Mucosa of stomach (tissue), 1 donor: ENCODE measurements around the gene ACHE.

Experiments
- H3K27me3 ChIP-seq: one replicate; pipeline ENCODE4 v1.7.0; 2013; ENCODE audit warnings: mild to moderate bottlenecking, low read length; ENCODE audit not compliant: control insufficient read depth, insufficient read depth
- H3K36me3 ChIP-seq: one replicate; pipeline ENCODE4 v1.7.0; 2013; ENCODE audit warnings: low read length; ENCODE audit not compliant: control insufficient read depth, insufficient read depth
- H3K4me1 ChIP-seq: one replicate; pipeline ENCODE4 v1.7.0; 2013; ENCODE audit warnings: mild to moderate bottlenecking, low read length; ENCODE audit not compliant: control insufficient read depth, insufficient read depth
- H3K4me3 ChIP-seq: one replicate; pipeline ENCODE4 v1.7.0; 2013; ENCODE audit warnings: low read length
- H3K9ac ChIP-seq: one replicate; pipeline ENCODE4 v1.7.0; 2013; ENCODE audit warnings: mild to moderate bottlenecking, low read length, moderate library complexity
- H3K9me3 ChIP-seq: one replicate; pipeline ENCODE4 v1.7.0; 2013; ENCODE audit warnings: mild to moderate bottlenecking, low read length, moderate library complexity; ENCODE audit not compliant: control insufficient read depth
- donor health status: Pancreatic carcinoma.

The ACHE gene

DNA sequence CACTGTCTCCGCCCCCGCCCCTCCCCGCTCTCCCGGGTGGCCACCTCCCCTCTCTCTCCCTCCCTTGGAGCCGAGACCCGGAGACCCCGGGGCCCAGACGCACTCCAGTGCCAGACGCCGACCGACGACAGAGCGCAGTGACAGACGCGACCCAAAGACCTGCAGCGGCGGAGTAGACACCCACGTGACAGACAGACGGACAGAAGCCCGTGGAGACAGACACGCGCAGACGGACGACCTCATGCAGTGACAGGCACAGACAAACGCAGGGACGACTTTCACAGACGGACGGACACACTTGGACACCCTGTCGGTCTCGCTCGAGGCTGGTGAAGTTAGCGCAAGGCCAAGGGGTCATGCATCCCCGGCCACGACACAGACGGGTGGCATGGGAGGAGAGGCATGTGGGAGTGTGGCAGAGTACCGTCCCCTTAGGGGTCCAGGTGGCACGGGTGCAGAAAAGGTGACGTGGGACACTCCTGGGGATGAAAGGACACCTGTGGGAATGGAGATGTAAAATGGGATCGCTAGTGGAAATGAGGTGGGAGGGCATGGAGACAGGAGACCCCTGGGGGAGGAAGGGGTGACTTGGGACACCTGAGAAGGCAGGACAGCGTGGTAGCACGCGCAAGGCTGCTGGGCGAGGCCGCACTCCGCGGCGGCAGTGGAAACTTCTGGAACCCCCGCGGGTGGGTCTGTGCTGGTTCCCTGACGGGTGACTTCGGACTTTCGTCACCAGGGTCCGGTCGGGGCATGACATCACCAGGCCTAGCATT, 456 bp upstream of the ACHE start:
- no peaks in the 10 kb centered on the region for H3K9me3 ChIP-seq
- H3K4me1 ChIP-seq: peaks cover 33% of the 10 kb centered on the region
- peak overlapping the region; percentile 2 for H3K9ac ChIP-seq
- H3K27me3 ChIP-seq: peaks cover 26% of the 10 kb centered on the region
- peak overlapping the region; percentile 15 for H3K4me3 ChIP-seq
- H3K36me3 ChIP-seq: no peaks in the 10 kb centered on the region

DNA sequence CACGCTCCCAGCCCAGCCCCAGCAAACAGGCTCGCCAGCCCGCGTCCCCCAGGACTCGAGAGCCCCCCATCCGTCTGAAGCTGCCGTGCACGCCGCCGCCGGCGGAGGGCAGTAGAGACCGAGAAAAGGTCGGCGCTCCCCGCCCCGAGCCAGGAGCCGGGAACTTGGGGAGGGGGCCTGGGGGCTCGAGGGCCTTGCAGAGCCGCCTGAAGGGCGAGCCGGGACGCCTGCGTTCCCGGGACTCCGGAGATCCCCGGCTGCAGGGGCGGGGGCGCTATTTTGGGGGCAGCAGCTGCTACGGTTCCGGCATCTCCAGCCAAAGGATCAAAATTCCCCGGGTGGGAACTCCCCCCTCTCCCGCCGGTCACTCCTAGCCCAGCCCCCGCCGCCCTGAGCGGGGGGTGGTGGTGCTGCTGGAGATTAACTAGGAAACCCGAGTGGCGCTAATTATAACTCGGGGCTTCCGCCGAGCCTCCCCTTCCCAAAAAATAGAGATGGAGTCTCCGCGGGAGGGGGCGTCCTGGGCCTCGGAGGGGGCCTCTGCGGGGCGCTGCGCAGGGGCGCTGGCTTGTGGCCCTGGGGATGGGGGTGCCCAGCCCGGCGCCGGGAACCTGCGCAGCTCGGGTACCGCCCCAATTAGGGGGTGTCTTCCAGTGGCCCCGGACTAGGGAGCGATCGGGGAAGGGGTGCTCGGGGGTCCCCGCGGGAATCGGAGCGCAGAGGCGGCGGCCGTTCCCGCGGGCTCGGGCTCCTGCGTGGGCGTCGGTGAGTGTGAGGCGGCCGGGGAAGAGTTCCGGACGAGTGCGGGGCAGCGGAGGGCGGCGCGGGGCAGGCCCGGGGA, 608 bp downstream of the ACHE start:
- H3K9me3 ChIP-seq: no peaks in the 10 kb centered on the region
- no peaks in the 10 kb centered on the region for H3K36me3 ChIP-seq
- peak overlapping the region; percentile 41 for H3K9ac ChIP-seq
- no peak overlapping the region for H3K4me3 ChIP-seq
- H3K4me1 ChIP-seq: peaks cover 36% of the 10 kb centered on the region
- H3K27me3 ChIP-seq: peaks cover 26% of the 10 kb centered on the region

DNA sequence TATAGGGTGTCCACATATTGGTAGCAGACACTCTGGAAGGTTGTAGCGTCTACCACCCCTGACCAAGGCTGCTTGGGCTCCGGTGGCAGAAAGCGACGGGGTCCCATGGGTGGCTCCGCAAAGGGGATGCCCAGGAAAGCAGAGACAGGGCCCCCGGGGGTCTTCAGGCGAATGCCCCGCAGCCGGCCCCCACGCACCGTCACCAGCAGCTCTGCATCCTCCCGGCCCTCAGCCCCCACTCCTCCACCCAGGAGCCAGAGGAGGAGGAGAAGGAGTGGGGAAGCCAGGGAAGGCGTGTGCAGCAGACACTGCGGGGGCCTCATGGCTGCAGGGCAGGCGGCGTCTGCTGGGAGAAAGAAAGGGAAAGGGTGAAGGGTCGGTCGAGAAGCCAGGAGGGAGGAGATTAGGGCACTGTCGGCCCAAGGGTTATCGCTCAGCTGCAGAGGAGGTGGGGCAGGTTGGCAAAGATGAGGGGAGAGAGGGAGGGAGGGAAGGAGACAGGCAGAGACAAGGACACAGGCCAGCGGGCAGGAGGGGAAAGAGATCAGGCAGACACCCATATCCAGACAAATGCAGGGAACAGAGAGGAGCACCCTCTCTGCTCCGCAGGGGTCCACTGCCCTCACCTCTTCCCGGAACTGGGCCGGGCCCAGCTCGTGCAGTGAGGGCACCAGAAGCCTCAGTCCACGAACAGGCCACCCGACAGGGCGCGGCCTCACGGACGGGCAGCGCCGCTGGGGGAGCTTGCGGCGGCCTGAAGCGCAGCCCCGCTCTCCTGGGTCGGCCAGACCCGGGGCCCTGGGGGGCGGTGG, 1.6 kb downstream of the ACHE start:
- H3K36me3 ChIP-seq: no peaks in the 10 kb centered on the region
- H3K27me3 ChIP-seq: peaks cover 26% of the 10 kb centered on the region
- H3K4me3 ChIP-seq: no peak overlapping the region
- H3K9ac ChIP-seq: no peak overlapping the region
- H3K9me3 ChIP-seq: no peaks in the 10 kb centered on the region
- H3K4me1 ChIP-seq: peaks cover 38% of the 10 kb centered on the region

DNA sequence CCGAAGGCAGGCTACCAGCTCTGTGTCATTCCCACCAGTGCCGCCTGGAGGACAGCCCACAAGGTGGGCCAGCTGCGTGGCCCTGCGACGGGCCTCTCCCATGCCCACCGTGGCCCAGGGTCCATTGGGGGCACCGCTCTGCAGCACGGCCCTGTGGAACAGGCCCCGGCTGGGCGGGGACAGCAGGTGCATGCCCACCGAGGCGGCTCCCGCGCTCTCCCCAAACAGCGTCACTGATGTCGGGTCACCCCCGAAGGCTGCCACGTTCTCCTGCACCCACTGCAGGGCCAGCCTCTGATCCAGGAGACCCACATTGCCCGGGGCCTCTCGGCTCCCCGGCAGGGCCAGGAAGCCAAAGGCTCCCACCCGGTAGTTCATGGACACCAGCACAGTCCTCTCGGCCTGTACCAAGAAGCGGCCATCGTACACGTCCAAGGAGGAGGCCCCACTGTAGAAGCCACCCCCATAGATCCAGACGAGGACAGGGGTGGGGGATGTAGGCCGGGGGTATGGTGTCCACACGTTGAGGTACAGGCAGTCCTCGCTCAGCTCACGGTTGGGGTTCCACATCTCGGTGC, 2.3 kb downstream of the ACHE start:
- Histone ChIP-seq H3K4me1 (peaks cover 45% of the 10 kb centered on the region), H3K36me3 (no peaks in the 10 kb centered on the region), H3K9ac (no peak overlapping the region), H3K9me3 (no peaks in the 10 kb centered on the region), H3K27me3 (peaks cover 26% of the 10 kb centered on the region), H3K4me3 (no peak overlapping the region)

DNA sequence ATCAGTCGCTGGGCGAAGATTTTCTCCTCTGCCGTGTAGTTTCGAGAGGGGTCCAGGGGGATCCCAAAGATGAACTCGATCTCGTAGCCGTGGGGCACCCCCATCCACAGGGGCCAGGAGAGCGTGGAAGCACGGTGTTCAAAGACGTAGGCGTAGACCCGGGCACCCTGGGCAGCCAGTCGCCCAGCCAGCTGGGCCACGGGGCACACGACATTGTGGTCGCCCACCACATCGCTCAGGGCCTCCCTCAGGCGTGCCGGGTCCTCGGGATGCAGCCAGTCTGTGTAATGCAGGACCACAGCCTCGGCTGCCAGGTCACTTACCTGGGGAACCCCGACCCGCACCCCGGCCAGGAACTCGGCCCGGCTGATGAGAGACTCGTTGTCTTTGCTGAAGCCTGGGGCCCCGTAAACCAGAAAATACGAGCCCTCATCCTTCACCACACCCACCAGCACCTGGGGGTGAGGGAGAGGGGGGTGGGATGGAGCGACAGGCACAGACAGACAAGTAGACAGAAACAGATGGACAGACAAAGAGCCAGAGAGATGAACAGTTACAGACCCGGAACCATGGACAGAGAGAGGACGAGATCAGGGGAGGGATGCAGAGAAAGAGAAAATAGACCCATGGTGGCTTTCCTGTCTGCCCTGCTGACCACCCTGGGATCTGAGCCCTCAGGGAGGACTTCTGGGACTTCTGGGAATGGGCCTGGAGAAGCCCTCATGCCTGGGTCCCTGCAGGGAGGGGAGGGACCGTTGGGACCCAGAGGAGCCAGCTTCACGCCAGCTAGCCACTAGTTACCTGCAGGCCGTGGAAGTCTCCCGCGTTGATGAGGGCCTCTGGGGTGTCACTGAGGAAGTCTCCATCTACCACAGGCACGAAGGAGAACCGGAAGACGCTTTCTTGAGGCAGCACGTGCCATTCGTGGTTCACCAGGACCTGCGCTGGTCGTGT, 3.0 kb downstream of the ACHE start:
- H3K36me3 ChIP-seq: no peaks in the 10 kb centered on the region

DNA sequence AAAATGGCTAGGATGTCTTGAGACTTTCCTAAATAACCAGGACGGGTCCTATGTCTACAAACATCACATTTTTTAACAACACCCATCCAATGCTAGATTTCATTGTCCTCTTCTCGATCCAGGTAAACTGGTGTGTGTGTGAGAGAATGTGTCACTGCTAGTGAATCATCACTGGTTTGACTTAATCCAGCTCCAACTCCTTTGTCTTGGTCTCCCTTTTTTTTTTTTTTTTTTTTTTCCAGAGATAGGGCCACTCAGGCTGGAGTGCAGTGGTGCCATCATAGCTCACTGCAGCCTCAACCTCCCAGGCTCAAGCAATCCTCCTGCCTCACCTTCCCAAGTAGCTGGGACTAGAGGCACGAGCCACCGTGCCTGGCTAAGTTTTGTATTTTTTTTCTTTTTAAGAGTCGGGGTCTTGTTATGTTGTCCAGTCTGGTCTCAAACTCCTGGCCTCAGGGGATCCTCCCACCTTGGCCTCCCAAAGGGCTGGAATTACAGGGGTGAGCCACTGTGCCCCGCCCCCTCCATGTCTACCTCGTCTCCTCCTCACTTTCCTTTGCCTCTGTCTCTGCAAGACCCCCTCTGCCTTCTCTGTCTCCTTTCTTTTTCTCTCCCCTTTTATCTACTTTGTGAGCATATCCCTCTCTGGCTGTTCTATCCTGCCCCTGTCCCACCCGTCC, 4.0 kb downstream of the ACHE start:
- H3K36me3 ChIP-seq: peaks cover 3% of the 10 kb centered on the region
- no peaks in the 10 kb centered on the region for H3K9me3 ChIP-seq
- peaks cover 47% of the 10 kb centered on the region for H3K4me1 ChIP-seq
- no peak overlapping the region for H3K9ac ChIP-seq
- H3K27me3 ChIP-seq: peaks cover 26% of the 10 kb centered on the region
- H3K4me3 ChIP-seq: no peak overlapping the region

More for the DNA sequence above, 3.0 kb downstream of the ACHE start:
- Histone ChIP-seq H3K27me3 (peaks cover 26% of the 10 kb centered on the region), H3K9ac (no peak overlapping the region), H3K4me3 (no peak overlapping the region), H3K4me1 (peaks cover 47% of the 10 kb centered on the region), H3K9me3 (no peaks in the 10 kb centered on the region)

DNA sequence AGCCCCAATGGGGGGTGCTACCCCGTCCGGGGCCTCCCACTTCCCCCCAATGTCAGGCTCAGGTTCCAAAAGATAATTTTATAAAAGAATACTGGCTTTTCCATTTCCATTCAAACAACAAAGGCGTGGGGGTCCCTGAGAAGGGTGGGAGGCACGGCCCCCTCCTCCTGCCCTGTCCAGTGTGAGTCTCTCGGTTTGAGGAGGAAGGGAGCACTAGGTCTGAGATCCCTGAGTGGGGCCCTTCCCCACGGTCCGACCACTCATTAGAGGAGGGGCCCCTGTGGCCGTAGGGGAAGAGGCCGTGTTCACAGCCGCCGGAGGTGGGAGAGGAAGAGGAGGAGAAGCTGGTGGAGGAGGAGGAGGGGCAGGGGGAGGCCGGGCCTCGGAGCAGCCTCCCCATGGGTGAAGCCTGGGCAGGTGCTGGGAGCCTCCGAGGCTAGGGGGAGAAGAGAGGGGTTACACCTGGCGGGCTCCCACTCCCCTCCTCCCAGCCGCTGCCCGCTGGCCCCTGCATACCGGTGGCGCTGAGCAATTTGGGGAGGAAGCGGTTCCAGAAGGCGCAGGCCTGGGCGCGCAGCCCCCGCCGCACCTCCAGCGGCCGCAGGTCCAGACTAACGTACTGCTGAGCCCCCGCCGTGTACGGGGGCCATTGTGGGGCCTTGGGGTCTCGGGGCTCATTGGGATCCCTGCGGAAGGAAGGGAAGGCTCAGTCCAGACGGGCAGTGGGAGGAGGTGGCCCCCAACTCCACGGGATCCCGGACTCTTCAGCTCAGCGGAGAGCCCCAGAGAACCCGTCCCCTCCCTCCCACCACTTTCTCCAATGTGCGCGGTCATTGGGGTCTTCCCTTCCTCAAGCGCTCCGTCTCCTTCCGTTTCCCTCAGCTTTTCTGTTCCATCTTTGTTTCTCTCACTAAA, 4.8 kb downstream of the ACHE start:
- Histone ChIP-seq H3K4me3 (no peak overlapping the region), H3K36me3 (peaks cover 11% of the 10 kb centered on the region), H3K4me1 (peaks cover 40% of the 10 kb centered on the region), H3K27me3 (peaks cover 19% of the 10 kb centered on the region), H3K9ac (peak overlapping the region; percentile 59), H3K9me3 (no peaks in the 10 kb centered on the region)

DNA sequence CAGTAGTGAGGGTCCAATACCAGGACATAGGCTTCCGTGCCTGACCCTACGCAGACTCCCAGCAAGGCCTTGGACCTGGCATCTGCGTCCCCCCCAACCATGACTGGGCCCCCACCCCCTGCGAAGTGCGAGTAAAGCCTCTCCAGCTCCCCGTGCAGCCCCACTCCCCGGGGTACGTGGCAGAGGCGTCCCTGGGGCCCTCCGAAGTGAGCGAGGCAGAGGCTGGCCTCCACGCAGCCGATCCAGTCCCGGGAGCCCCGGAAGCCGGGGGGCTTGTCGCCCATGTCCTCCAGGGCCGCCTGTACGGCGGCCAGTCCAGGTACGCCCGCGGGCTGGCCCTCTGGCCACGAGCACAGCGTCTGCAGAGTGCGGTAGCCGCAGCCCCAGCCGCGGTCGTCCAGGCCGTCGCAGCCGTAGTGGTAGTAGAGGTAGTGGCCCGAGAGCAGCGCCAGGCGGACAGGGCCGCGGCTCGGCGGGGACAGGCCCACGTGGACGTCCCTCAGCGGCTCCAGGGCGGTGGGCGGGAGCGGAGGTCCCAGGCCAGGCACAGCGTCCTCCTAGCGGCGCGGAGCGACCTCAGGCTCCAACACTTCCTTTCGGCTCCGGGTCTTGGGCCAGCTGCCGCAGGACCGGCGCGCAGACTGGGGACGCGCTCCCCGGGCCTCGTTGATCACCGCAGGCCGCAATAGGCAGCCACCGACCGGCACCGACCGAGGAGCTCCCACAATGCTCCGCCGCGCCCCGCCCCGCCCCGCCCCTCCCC, 6.5 kb downstream of the ACHE start, which contains the start of gene UFSP1:
Gene UFSP1 (minus strand): TSS at position 728 of the 763 bp plus-strand sequence. CDS start 444 bp downstream, at position 284.
- Histone ChIP-seq H3K9me3 (no peaks in the 10 kb centered on the region), H3K4me3 (peak within 1 kb of the TSS; percentile 36), H3K36me3 (peaks cover 13% of the 10 kb centered on the region), H3K9ac (peak within 1 kb of the TSS; percentile 62), H3K27me3 (peaks cover 5% of the 10 kb centered on the region), H3K4me1 (peaks cover 30% of the 10 kb centered on the region)

DNA sequence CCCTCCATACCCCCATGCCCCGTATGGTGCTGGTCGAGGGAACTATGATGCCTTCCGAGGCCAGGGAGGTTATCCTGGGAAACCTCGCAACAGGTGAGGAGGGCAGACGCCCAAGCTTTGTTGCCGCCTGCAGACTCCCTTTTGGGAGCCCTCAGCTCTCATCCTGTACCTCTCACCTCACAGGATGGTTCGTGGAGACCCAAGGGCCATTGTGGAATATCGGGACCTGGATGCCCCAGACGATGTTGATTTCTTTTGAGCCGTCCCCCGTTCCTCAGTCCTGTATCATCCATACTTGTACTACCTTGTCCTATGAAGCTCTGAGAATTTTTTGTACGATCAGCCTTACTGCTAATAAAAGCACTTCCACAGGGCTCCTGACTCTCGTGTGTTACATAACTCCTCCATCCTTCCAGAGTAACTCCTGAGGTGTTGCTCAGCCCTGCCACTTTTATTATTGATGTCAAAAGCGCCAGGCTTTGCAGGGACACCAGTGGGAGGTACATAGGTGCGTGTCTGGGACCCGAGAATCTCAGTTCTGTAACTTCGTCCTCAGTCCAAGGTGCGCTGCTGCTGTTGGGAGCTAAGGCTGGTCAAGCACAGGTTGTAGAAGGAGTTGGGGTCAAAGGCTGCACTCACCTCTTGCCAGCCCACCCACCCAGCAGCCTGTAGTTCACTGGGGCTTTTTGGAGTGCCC, 7.2 kb downstream of the ACHE start:
- H3K9me3 ChIP-seq: no peaks in the 10 kb centered on the region
- H3K9ac ChIP-seq: peak overlapping the region; percentile 62

More for the DNA sequence above, 7.2 kb downstream of the ACHE start:
- Histone ChIP-seq H3K4me3 (no peak overlapping the region), H3K4me1 (peaks cover 30% of the 10 kb centered on the region), H3K27me3 (peaks cover 2% of the 10 kb centered on the region), H3K36me3 (peaks cover 17% of the 10 kb centered on the region)
